Naive thymus-derived CD8-positive, alpha-beta T cell (primary cell): ENCODE measurements around the gene FH. TPM values are rescaled to one million over a fixed set of nuclear protein-coding genes. Genes with fewer than 3 reads are reported as not detected.

Source experiments
- ATAC-seq, 2 donors: fragments of 150-1000 bp; cut with Tn5 transposase in 1 of 2; sonication (Bioruptor Pico), chemical (Tn5 transposase) in 1 of 2; 1 replicate in 1 of 2; 2 replicates in 1 of 2; pipeline ENCODE4 v1.10.0; 2021; ENCODE audit warnings: mild to moderate bottlenecking in 2 of 2, moderate library complexity in 2 of 2
- POLR2A ChIA-PET: fragments of 350-600 bp; sonication (Branson Sonifier 250); formaldehyde crosslinking; loops from one replicate; lab custom pipeline; 2021; ENCODE audit warnings: antibody characterized with exemption; lab: Charles Lee
- DNase-seq, 10 donors: peaks; one replicate each; pipeline versions ENCODE4 v3.0.0 to v3.0.0-alpha.2; 2020 to 2022
- H3K27ac Mint-ChIP-seq, 10 donors: one replicate each; pipeline ENCODE4 v1.8.0; 2020 to 2022; ENCODE audit warnings: mild to moderate bottlenecking in 10 of 10, mixed read lengths in 10 of 10, moderate library complexity in 4 of 10, inconsistent platforms in 1 of 10
- H3K27me3 Mint-ChIP-seq, 5 donors: one replicate each; pipeline ENCODE4 v1.8.0; 2021 to 2022; ENCODE audit warnings: mixed read lengths in 5 of 5
- H3K36me3 Mint-ChIP-seq, 3 donors: one replicate each; pipeline ENCODE4 v1.8.0; 2020 to 2022; ENCODE audit warnings: mixed read lengths in 3 of 3, mild to moderate bottlenecking in 2 of 3, inconsistent platforms in 1 of 3
- H3K4me1 Mint-ChIP-seq, 4 donors: one replicate each; pipeline ENCODE4 v1.8.0; 2021 to 2022; ENCODE audit warnings: mixed read lengths in 4 of 4
- H3K4me3 Mint-ChIP-seq, 10 donors: one replicate each; pipeline ENCODE4 v1.8.0; 2020 to 2022; ENCODE audit warnings: mild to moderate bottlenecking in 10 of 10, mixed read lengths in 10 of 10, moderate library complexity in 6 of 10, inconsistent platforms in 1 of 10
- H3K9me3 Mint-ChIP-seq, 9 donors: one replicate each; pipeline ENCODE4 v1.8.0; 2020 to 2022; ENCODE audit warnings: mixed read lengths in 9 of 9, mild to moderate bottlenecking in 3 of 9, inconsistent platforms in 1 of 9, moderate library complexity in 1 of 9
- polyA plus RNA-seq, 3 donors: library from polyadenylated mRNA; unstranded; fragments of 300-500 nt; fragmentation: Illumina TruSeq; gene quantifications; one replicate each; pipeline ENCODE4 v1.2.3, GENCODE V29; 2021
- total RNA-seq, 8 experiments: library from RNA in 2 of 8; stranded (reverse) in 2 of 8; gene quantifications; one replicate each; pipeline ENCODE4 v1.2.3 and lab custom pipeline; 2021 to 2026

The FH gene
- total and polyA plus RNA-seq, 5 experiments from 2014 or later, result 30.3 to 44.8 (median 34.7) TPM

DNA sequence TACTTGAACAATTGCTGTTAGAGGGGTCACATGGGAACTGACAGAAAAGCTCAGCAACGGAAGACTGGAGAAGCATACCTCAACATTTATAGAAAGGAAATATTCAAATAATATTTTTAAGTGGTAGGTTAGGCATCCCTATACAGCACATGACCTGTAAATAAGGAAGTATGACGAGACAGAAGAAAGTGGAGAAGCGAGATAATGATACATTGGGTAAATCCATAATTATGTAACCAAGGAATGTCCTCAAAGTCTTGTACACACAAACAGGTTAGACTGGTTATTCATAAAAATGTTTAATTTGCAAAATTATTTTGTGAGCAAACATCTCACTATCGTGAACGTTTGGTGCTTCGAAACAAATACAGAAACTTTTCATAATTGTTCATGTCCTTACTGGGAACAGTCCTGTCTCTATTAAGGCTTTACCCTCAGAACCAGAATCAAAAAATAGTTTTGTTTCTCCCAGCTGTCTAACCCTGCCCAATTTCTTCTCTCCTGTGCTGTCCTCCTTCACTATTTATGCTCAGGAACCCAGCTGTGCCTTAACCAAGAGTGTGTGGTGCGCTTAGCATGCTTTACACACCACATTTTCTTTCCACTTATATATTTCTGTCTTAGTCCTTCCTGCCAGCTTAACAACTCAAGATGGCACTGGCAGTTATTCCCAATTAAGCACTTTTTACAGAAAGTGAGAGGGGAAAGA lies 22.8 kb upstream of the FH start:
- Mint-ChIP-seq H3K4me1 (peaks cover 0 to 17% (median 0%) of the 10 kb centered on the region in 4 donors), H3K27me3 (peaks cover 0 to 9% (median 3%) of the 10 kb centered on the region in 5 donors), H3K9me3 (no peaks in the 10 kb centered on the region), H3K36me3 (no peaks in the 10 kb centered on the region), H3K4me3 (no peak overlapping the region), H3K27ac (no peak overlapping the region)
- DNase-seq (no peak), ATAC-seq (no peak)
- POLR2A ChIA-PET, result no interaction called here

DNA sequence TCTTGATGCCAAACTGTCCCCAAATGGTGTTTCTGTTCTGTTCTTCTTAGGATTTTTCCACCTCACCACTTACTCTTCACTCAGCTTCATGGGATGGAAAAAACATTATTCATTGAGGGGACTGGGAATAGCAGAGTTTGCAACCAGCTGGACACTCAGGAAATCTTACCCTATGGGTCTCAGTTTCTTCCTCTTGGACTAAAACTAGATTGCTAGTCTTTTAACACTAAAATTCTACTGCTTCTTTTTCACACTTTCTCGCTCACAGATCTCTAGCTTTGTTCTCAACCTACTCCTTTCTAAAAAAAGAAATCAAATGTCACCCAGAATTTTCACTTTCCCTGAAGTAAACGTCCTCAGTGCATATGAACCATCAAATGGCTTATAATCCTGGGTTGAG lies 17.4 kb upstream of the FH start:
- H3K36me3 Mint-ChIP-seq, result no peaks in the 10 kb centered on the region
- no peak overlapping the region for H3K4me3 Mint-ChIP-seq
- H3K27ac Mint-ChIP-seq, result peak overlapping the region in 1 of 10 donors; percentile 5
- POLR2A ChIA-PET, result interaction anchor here (0.6 kb wide), 1 partner anchor 140 kb away, joined by 4 read pairs; no protein-coding TSS in a partner anchor
- DNase-seq, result no peak
- no peaks in the 10 kb centered on the region for H3K9me3 Mint-ChIP-seq
- H3K27me3 Mint-ChIP-seq, result peaks cover 0 to 5% (median 0%) of the 10 kb centered on the region in 5 donors
- ATAC-seq, result no peak
- peaks cover 0 to 36% (median 2%) of the 10 kb centered on the region in 4 donors for H3K4me1 Mint-ChIP-seq

DNA sequence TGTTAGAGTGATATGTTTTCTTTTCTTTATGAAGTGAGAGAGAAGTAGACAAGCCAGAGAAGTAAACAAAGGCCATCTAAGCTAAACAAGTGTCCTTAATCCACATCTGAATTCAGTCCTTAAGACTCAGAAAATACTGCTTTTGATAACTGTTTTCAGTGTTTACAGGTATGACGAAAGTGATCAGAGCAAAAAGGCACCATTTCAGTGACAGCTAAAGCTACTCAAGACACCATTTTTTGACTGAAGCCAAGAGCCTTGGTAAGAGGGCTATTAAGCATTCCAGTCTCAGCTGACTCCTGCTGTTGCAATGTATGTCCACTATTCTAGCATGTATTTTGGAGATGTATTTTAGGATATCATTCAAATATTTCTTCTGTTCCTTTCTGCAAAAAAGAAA lies 16.7 kb upstream of the FH start:
- no peaks in the 10 kb centered on the region for H3K36me3 Mint-ChIP-seq
- peaks cover 0 to 5% (median 0%) of the 10 kb centered on the region in 5 donors for H3K27me3 Mint-ChIP-seq
- no peak overlapping the region for H3K4me3 Mint-ChIP-seq
- POLR2A ChIA-PET, result no interaction called here
- ATAC-seq (no peak), DNase-seq (no peak)
- H3K4me1 Mint-ChIP-seq, result peaks cover 2 to 36% (median 7%) of the 10 kb centered on the region in 4 donors
- H3K27ac Mint-ChIP-seq, result peak overlapping the region in 1 of 10 donors; percentile 5
- no peaks in the 10 kb centered on the region for H3K9me3 Mint-ChIP-seq

DNA sequence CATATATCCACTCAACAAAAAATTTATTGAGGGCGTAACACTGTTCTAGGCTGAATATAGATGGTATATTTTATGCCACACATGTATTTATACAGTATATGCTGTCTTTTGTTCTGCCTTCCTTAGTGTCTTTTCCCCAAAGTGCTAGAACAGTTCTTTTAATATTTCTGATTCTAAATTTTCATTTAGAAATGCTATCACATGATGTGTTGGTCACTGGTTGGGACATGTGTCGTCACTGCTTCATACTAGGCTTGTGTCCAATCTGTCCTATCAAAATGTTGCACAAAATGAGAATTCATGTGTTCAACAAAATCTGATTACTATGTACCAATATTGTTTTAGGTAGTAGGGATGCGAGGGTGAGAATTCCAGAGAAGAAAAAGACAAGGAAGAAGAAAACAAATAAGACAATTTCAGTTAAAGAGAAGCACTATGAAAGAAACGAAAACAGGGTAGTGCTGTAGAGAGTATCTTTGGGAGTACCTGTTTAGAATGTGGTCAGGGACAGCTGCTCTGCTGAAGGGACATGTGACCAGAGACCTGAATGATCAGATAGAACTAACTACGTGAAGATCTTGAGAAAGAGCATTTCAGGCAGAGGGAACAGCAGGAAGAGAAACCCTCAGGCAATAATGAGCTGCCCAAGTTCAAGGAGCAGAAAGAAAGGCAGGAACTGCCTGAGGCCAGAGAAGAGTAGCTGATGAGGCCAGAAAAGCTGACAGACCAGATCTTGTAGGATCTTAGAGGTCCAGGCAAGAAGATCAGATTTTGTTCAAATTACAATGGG lies 14.0 kb upstream of the FH start:
- Mint-ChIP-seq H3K27me3 (no peaks in the 10 kb centered on the region), H3K9me3 (no peaks in the 10 kb centered on the region), H3K27ac (peak overlapping the region in 3 of 10 donors; percentile 0 to 57 (median 1)), H3K4me3 (peak overlapping the region in 5 of 10 donors; percentile 1 to 70 (median 14)), H3K4me1 (peaks cover 2 to 32% (median 11%) of the 10 kb centered on the region in 4 donors), H3K36me3 (no peaks in the 10 kb centered on the region)
- ATAC-seq, result no peak
- DNase-seq, result no peak
- POLR2A ChIA-PET, result no interaction called here

DNA sequence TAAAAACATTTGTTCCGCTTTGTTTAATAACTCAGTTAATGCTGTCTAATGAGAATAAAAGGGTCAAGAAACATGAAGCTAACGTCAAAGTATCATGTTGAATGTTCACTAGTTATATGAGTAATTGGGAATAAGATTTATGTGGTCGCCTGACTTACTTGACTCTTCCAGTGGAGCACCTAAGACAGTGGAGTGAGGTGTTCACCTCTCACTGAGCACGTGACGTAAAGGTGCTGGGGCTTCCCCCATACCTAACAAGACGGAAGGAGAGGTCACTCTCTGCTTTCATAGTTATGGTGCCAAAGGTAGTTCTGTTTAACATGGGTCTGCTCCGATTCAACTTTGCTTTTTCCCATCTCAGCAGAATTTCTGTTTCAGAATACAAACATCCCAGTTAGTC lies 13.3 kb upstream of the FH start:
- Mint-ChIP-seq H3K4me1 (peaks cover 2 to 32% (median 11%) of the 10 kb centered on the region in 4 donors), H3K27ac (peak overlapping the region in 2 of 10 donors; percentile 1 to 57), H3K27me3 (no peaks in the 10 kb centered on the region), H3K9me3 (no peaks in the 10 kb centered on the region), H3K4me3 (peak overlapping the region in 5 of 10 donors; percentile 12 to 70 (median 19)), H3K36me3 (no peaks in the 10 kb centered on the region)
- POLR2A ChIA-PET, result no interaction called here
- peak in 1 of 10 donors; percentile 20 for DNase-seq
- ATAC-seq, result no peak

DNA sequence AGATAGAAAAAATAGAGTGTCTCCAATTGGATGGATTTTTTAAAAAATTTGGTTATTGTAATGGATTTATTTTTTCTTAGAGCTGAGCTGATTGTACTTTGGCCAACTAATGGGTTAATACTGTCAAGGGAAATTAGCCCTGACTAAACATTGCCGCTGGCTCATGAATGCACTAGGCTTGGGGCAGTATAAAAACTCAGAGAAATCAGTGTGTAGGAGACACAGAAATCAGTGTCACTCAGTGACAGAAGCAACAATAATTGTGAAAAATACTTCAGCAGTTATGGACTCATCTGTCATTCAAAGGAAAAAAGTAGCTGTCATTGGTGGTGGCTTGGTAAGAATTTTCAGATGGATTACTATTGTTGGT lies 12.6 kb upstream of the FH start, which contains the start of gene KMO:
KMO (plus strand) TSS at position 217 of the 370 bp plus-strand sequence; CDS start at position 284, 67 bp downstream.
- peak within 1 kb of the TSS; percentile 79 to 92 (median 86) for H3K27ac Mint-ChIP-seq
- DNase-seq, result peak in 2 of 10 donors; percentile 2 to 9

DNA sequence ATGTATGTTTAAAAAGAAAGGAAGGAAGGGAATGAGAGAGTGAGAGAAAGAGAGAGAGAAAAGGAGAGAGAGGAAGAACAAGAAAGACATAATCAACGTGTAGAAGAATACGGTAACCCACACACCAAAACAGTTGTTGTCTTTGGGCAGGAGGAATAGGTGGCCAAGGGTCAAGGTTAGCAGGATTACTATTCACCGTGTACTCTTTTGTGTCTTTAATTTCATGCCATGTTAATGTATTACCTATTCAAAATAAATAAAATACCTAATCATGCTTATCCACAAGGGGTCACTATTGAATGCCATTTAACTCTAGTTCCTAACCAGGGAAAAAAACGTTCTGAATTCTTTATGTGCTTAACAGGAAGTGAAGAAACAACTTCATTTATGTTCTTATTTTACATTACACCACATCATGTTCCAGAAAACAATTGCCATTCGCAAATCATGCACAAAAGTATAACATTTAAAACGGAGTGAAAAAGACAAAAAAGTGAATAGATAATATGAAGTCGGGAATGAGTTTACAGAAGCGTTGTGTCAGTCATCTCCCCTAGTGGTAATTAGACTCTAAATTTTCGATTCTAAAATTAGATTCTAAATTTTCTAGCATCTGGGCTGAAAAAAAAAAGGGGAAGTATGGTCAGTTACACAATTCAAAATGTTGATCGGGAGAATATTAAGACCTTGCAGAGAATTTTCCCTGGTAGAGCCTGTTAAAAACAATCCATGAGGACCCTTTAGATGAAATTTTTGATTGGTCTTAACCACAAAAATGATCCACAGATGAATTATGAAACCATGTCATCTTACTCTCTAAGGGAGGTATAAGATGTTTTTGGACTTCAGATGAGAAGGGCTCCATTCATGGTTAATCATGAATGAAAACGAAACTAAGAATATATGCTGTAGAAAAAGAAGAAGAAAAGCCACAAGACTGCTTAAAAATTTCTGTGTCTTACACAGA lies 11.9 kb upstream of the FH start:
- H3K9me3 Mint-ChIP-seq, result no peaks in the 10 kb centered on the region
- POLR2A ChIA-PET, result no interaction called here

More for the DNA sequence above, 12.6 kb upstream of the FH start, which contains the start of gene KMO:
- no peaks in the 10 kb centered on the region for H3K36me3 Mint-ChIP-seq
- no peaks in the 10 kb centered on the region for H3K27me3 Mint-ChIP-seq
- POLR2A ChIA-PET, result no interaction called here
- ATAC-seq, result peak in 1 of 2 donors; percentile 12
- H3K9me3 Mint-ChIP-seq, result no peaks in the 10 kb centered on the region
- H3K4me1 Mint-ChIP-seq, result peaks cover 2 to 32% (median 11%) of the 10 kb centered on the region in 4 donors
- peak within 1 kb of the TSS; percentile 91 to 100 (median 96) for H3K4me3 Mint-ChIP-seq

DNA sequence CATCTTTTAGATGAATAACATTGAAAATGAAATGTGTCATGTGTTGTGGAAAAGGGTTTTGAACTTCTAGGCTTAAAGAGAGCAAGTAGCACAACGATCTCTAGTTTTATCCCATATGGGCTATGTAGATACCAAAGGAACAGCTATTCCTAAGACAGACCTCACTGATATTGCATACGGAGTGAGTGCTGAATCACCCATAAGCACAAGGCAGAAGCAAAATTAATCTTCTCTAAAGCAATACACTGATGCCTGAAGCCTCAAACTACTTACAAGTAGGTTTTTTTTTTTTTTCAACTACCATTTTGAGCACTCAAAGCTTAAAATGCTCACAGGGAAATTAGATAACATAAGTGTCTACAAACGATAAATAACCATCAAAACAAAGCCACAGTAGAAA lies 7.6 kb upstream of the FH start:
- POLR2A ChIA-PET, result no interaction called here
- no peak for ATAC-seq

More for the DNA sequence above, 11.9 kb upstream of the FH start:
- peak in 3 of 10 donors; percentile 65 to 73 (median 72) for DNase-seq
- Mint-ChIP-seq H3K4me1 (peaks cover 2 to 29% (median 11%) of the 10 kb centered on the region in 4 donors), H3K4me3 (peak overlapping the region; percentile 91 to 100 (median 96)), H3K27ac (peak overlapping the region; percentile 79 to 92 (median 86)), H3K27me3 (no peaks in the 10 kb centered on the region), H3K36me3 (no peaks in the 10 kb centered on the region)
- peak; percentile 87 to 89 for ATAC-seq

DNA sequence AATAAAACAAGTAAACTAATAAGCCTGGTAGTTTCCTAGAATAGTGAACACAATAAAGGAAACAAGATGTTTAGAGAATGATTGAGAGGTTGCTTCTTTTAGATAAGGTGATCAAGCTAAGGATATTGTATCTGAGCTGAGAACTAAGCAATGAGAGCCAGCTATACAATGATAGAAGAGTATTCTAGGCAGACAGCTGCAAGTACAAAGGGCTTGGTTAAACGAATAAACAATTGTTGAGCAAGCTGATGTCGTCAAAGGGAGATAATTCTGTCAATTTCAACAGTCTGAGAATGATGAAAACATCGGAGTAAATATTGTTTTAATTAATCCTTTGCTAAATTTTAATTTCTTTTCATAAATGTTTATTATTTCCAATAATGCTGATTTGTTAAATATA lies 5.5 kb upstream of the FH start:
- Mint-ChIP-seq H3K36me3 (no peaks in the 10 kb centered on the region), H3K4me3 (no peak overlapping the region), H3K4me1 (no peaks in the 10 kb centered on the region), H3K27me3 (peaks cover 9 to 29% (median 16%) of the 10 kb centered on the region in 5 donors), H3K9me3 (no peaks in the 10 kb centered on the region), H3K27ac (no peak overlapping the region)
- POLR2A ChIA-PET, result no interaction called here
- ATAC-seq (no peak), DNase-seq (no peak)

More for the DNA sequence above, 7.6 kb upstream of the FH start:
- Mint-ChIP-seq H3K27ac (no peak overlapping the region), H3K27me3 (peaks cover 7 to 23% (median 12%) of the 10 kb centered on the region in 5 donors), H3K4me1 (peaks cover 2 to 13% (median 8%) of the 10 kb centered on the region in 4 donors), H3K36me3 (no peaks in the 10 kb centered on the region), H3K9me3 (no peaks in the 10 kb centered on the region), H3K4me3 (no peak overlapping the region)
- DNase-seq, result no peak

DNA sequence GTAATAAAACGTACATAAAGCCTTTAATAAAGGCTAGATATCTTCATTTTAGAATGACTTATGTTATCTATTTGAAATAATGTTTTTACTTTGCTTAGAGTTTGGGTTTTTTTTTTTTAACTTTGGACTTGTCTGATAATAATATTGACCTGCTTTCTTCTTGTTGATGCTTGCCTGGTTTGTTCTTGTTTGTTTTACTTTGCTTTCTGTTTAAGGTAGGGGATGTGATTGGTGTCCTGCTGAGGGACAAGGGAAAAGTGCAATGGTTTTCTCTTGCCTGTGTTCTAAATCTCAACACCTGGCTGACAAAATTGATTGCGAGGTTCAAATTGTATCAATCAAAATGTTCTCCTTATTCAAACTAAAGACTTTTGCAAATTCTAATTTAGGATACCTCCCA lies 2.2 kb upstream of the FH start:
- ATAC-seq, result no peak

DNA sequence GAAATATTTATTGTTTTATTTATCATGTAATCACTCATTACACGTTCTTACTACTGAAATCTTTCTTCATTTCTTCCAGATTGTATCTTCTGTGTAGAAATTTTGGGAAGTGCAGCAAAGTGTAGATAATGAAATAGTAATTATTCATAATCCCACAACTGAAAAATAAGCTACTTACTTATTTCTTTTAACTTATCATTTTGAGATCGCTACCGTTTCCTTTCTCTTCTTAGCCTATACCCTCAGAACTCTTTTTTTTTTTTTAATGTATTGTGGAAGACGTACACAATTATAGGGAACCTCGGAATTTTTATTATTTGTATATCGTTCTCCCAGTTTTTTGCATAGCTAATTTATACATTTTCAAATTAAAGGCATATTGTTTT lies 518 bp upstream of the FH start:
- POLR2A ChIA-PET, result interaction anchor here (0.6 to 1.0 kb wide), 3 partner anchors 27 to 1735 kb away, joined by 3 read pairs; partner anchors contain the start of genes CEP170 and SDCCAG8
- Mint-ChIP-seq H3K9me3 (no peaks in the 10 kb centered on the region), H3K27ac (no peak overlapping the region), H3K27me3 (peaks cover 4 to 19% (median 13%) of the 10 kb centered on the region in 5 donors), H3K4me1 (peaks cover 9 to 21% (median 20%) of the 10 kb centered on the region in 4 donors), H3K4me3 (no peak overlapping the region), H3K36me3 (peaks cover 0 to 13% (median 5%) of the 10 kb centered on the region in 3 donors)
- DNase-seq, result no peak
- ATAC-seq, result no peak

More for the DNA sequence above, 2.2 kb upstream of the FH start:
- Mint-ChIP-seq H3K4me3 (peak overlapping the region in 1 of 10 donors; percentile 11), H3K36me3 (peaks cover 0 to 4% (median 2%) of the 10 kb centered on the region in 3 donors), H3K27me3 (peaks cover 9 to 29% (median 16%) of the 10 kb centered on the region in 5 donors), H3K4me1 (peaks cover 5 to 19% (median 16%) of the 10 kb centered on the region in 4 donors), H3K27ac (no peak overlapping the region), H3K9me3 (no peaks in the 10 kb centered on the region)
- POLR2A ChIA-PET, result interaction anchor here (0.7 kb wide), 1 partner anchor 18 kb away, joined by 3 read pairs; no protein-coding TSS in a partner anchor
- no peak for DNase-seq
